Activated naive CD8-positive, alpha-beta T cell treated with anti-CD3 and anti-CD28 coated beads for 36 hours (primary cell): ENCODE results near the gene DNAJC18. TPM values are rescaled to one million over a fixed set of nuclear protein-coding genes. Genes with fewer than 3 reads are reported as not detected.
"Not testable (repeated sequence)": the region's sequence is repeated elsewhere in the genome, so short reads cannot be mapped to it uniquely, and the experiment has no call there.

Experiments
- DNase-seq: peaks from one replicate; pipeline ENCODE4 v3.0.0; 2021
- H3K27ac Mint-ChIP-seq: one replicate; pipeline ENCODE4 v1.8.0; 2022; ENCODE audit warnings: mild to moderate bottlenecking, moderate library complexity, mixed read lengths
- H3K27me3 Mint-ChIP-seq: one replicate; pipeline ENCODE4 v1.8.0; 2022; ENCODE audit warnings: mild to moderate bottlenecking, mixed read lengths
- H3K36me3 Mint-ChIP-seq: one replicate; pipeline ENCODE4 v1.8.0; 2021; ENCODE audit warnings: mild to moderate bottlenecking, mixed read lengths
- H3K4me1 Mint-ChIP-seq: one replicate; pipeline ENCODE4 v1.8.0; 2021; ENCODE audit warnings: mixed read lengths
- H3K4me3 Mint-ChIP-seq: one replicate; pipeline ENCODE4 v1.8.0; 2022; ENCODE audit warnings: mild to moderate bottlenecking, moderate library complexity, mixed read lengths
- H3K9me3 Mint-ChIP-seq: one replicate; pipeline ENCODE4 v1.8.0; 2022; ENCODE audit warnings: mixed read lengths
- total RNA-seq, 2 experiments: library from RNA; stranded (reverse); gene quantifications; one replicate each; pipeline ENCODE4 v1.2.3, GENCODE V29; 2021

DNAJC18 gene
- total RNA-seq, result 10 to 100 TPM; 20.5 to 21.8 TPM

GRCh38 chr5:139439013-139439903, at the start of gene DNAJC18:
Gene DNAJC18 (minus strand): TSS chr5:139439525. CDS start chr5:139439445, 80 bp downstream.
- Mint-ChIP-seq H3K4me1 (peaks cover 26% of the 10 kb centered on the region), H3K27me3 (no peaks in the 10 kb centered on the region), H3K4me3 (peak within 1 kb of the TSS; percentile 97), H3K36me3 (peaks cover 5% of the 10 kb centered on the region), H3K27ac (peak within 1 kb of the TSS; percentile 99), H3K9me3 (no peaks in the 10 kb centered on the region)
- DNase-seq, result peak; percentile 91

GRCh38 chr5:139488260-139488659, 48.9 kb upstream of the DNAJC18 start:
- no peak for DNase-seq
- no peaks in the 10 kb centered on the region for H3K27me3 Mint-ChIP-seq
- H3K36me3 Mint-ChIP-seq, result no peaks in the 10 kb centered on the region
- H3K4me1 Mint-ChIP-seq, result peaks cover 21% of the 10 kb centered on the region
- H3K4me3 Mint-ChIP-seq, result no peak overlapping the region
- no peak overlapping the region for H3K27ac Mint-ChIP-seq
- no peaks in the 10 kb centered on the region for H3K9me3 Mint-ChIP-seq

- no peaks in the 10 kb centered on the region for H3K36me3 Mint-ChIP-seq
- peaks cover 22% of the 10 kb centered on the region for H3K4me1 Mint-ChIP-seq
- no peak overlapping the region for H3K4me3 Mint-ChIP-seq
- H3K27ac Mint-ChIP-seq, result no peak overlapping the region
- no peaks in the 10 kb centered on the region for H3K27me3 Mint-ChIP-seq
- H3K9me3 Mint-ChIP-seq, result no peaks in the 10 kb centered on the region
- no peak for DNase-seq
Measured at GRCh38 chr5:139486201-139486600, 46.9 kb upstream of the DNAJC18 start.

- H3K27me3 Mint-ChIP-seq, H3K9me3 Mint-ChIP-seq, DNase-seq: not testable (repeated sequence)
- H3K4me3 Mint-ChIP-seq, result peak overlapping the region; percentile 89
- H3K36me3 Mint-ChIP-seq, result peaks cover 14% of the 10 kb centered on the region
- H3K4me1 Mint-ChIP-seq, result peaks cover 29% of the 10 kb centered on the region
- peak overlapping the region; percentile 96 for H3K27ac Mint-ChIP-seq
Measured at GRCh38 chr5:139482890-139483208, 43.5 kb upstream of the DNAJC18 start.

- peaks cover 14% of the 10 kb centered on the region for H3K36me3 Mint-ChIP-seq
- peak within 1 kb of the TSS; percentile 96 for H3K27ac Mint-ChIP-seq
- H3K4me1 Mint-ChIP-seq, result peaks cover 29% of the 10 kb centered on the region
- DNase-seq, result peak; percentile 66
- peak within 1 kb of the TSS; percentile 89 for H3K4me3 Mint-ChIP-seq
- H3K9me3 Mint-ChIP-seq, result no peaks in the 10 kb centered on the region
- no peaks in the 10 kb centered on the region for H3K27me3 Mint-ChIP-seq
Measured at GRCh38 chr5:139482050-139482889, 42.9 kb upstream of the DNAJC18 start, which contains the start of gene STING1. Gene STING1 (minus strand): TSS chr5:139482758. CDS start chr5:139481704, 1,054 bp downstream.

GRCh38 chr5:139481580-139482049, 42.3 kb upstream of the DNAJC18 start:
- H3K27ac Mint-ChIP-seq, result peak overlapping the region; percentile 96
- DNase-seq, result no peak
- peaks cover 29% of the 10 kb centered on the region for H3K4me1 Mint-ChIP-seq
- H3K4me3 Mint-ChIP-seq, result peak overlapping the region; percentile 89
- no peaks in the 10 kb centered on the region for H3K27me3 Mint-ChIP-seq
- H3K9me3 Mint-ChIP-seq, result no peaks in the 10 kb centered on the region
- peaks cover 14% of the 10 kb centered on the region for H3K36me3 Mint-ChIP-seq

GRCh38 chr5:139481122-139481533, 41.8 kb upstream of the DNAJC18 start:
- H3K4me3 Mint-ChIP-seq, result peak overlapping the region; percentile 89
- no peaks in the 10 kb centered on the region for H3K9me3 Mint-ChIP-seq
- H3K36me3 Mint-ChIP-seq, result peaks cover 16% of the 10 kb centered on the region
- peak; percentile 28 for DNase-seq
- peaks cover 30% of the 10 kb centered on the region for H3K4me1 Mint-ChIP-seq
- H3K27ac Mint-ChIP-seq, result peak overlapping the region; percentile 96
- no peaks in the 10 kb centered on the region for H3K27me3 Mint-ChIP-seq

- not testable (repeated sequence) for H3K27me3 Mint-ChIP-seq, DNase-seq, H3K4me3 Mint-ChIP-seq, H3K27ac Mint-ChIP-seq, H3K9me3 Mint-ChIP-seq
- Mint-ChIP-seq H3K4me1 (peaks cover 37% of the 10 kb centered on the region), H3K36me3 (peaks cover 27% of the 10 kb centered on the region)
Measured at GRCh38 chr5:139479729-139480128, 40.4 kb upstream of the DNAJC18 start.

- not testable (repeated sequence) for H3K4me3 Mint-ChIP-seq, H3K27me3 Mint-ChIP-seq, H3K9me3 Mint-ChIP-seq, DNase-seq
- Mint-ChIP-seq H3K27ac (peak overlapping the region; percentile 30), H3K36me3 (peaks cover 27% of the 10 kb centered on the region), H3K4me1 (peaks cover 42% of the 10 kb centered on the region)
Measured at GRCh38 chr5:139478657-139479423, 39.5 kb upstream of the DNAJC18 start.

- H3K4me1 Mint-ChIP-seq, result peaks cover 46% of the 10 kb centered on the region
- peaks cover 27% of the 10 kb centered on the region for H3K36me3 Mint-ChIP-seq
- no peak overlapping the region for H3K4me3 Mint-ChIP-seq
- H3K27me3 Mint-ChIP-seq, result no peaks in the 10 kb centered on the region
- no peaks in the 10 kb centered on the region for H3K9me3 Mint-ChIP-seq
- no peak overlapping the region for H3K27ac Mint-ChIP-seq
- no peak for DNase-seq
Measured at GRCh38 chr5:139475865-139476617, 36.7 kb upstream of the DNAJC18 start.

- no peaks in the 10 kb centered on the region for H3K9me3 Mint-ChIP-seq
- H3K4me3 Mint-ChIP-seq, result no peak overlapping the region
- peaks cover 22% of the 10 kb centered on the region for H3K36me3 Mint-ChIP-seq
- no peak for DNase-seq
- H3K27ac Mint-ChIP-seq, result peak overlapping the region; percentile 44
- H3K27me3 Mint-ChIP-seq, result no peaks in the 10 kb centered on the region
- H3K4me1 Mint-ChIP-seq, result peaks cover 47% of the 10 kb centered on the region
Measured at GRCh38 chr5:139474890-139475791, 35.8 kb upstream of the DNAJC18 start.

GRCh38 chr5:139473565-139473964, 34.2 kb upstream of the DNAJC18 start:
- no peak for DNase-seq
- Mint-ChIP-seq H3K9me3 (no peaks in the 10 kb centered on the region), H3K27ac (peak overlapping the region; percentile 26), H3K4me1 (peaks cover 56% of the 10 kb centered on the region), H3K36me3 (peaks cover 17% of the 10 kb centered on the region), H3K27me3 (no peaks in the 10 kb centered on the region), H3K4me3 (no peak overlapping the region)

GRCh38 chr5:139473105-139473504, 33.8 kb upstream of the DNAJC18 start:
- no peaks in the 10 kb centered on the region for H3K27me3 Mint-ChIP-seq
- no peaks in the 10 kb centered on the region for H3K9me3 Mint-ChIP-seq
- H3K27ac Mint-ChIP-seq, result no peak overlapping the region
- DNase-seq, result no peak
- peaks cover 13% of the 10 kb centered on the region for H3K36me3 Mint-ChIP-seq
- no peak overlapping the region for H3K4me3 Mint-ChIP-seq
- H3K4me1 Mint-ChIP-seq, result peaks cover 60% of the 10 kb centered on the region
